HepG2 (cell line): ENCODE results near the gene PCSK6. TPM values are rescaled to one million over a fixed set of nuclear protein-coding genes. Genes with fewer than 3 reads are reported as not detected.

Experiments used
- ATAC-seq: fragments of 200-7000 bp; cut with Tn5 transposase; 3 replicates; pipeline ENCODE4 v1.9.1; 2020; ENCODE audit warnings: mild to moderate bottlenecking, moderate library complexity
- BruUV-seq: library from RNA; stranded (reverse); fragments of 400-500 nt; replicated peaks from 2 replicates; lab custom pipeline; 2021; lab: Mats Ljungman, UMichigan
- CTCF ChIA-PET: fragments of 300-600 bp; formaldehyde crosslinking; extraction: SDS; loops from one replicate; lab custom pipeline; 2021; ENCODE audit warnings: low total read pairs, inconsistent platforms, low intra/inter-chr PET ratio; lab: Yijun Ruan, JAX
- POLR2A ChIA-PET: fragments of 350-600 bp; sonication (Branson Sonifier 250); formaldehyde crosslinking; loops from one replicate; lab custom pipeline; 2020; ENCODE audit warnings: antibody characterized with exemption, inconsistent platforms; lab: Yijun Ruan, JAX
- DNase-seq: peaks from one replicate; pipeline ENCODE4 v3.0.0-alpha.2; 2015; ENCODE audit warnings: low spot score
- FAIRE-seq: peaks from 3 replicates; lab custom pipeline; 2011; peaks lifted over from hg19 to GRCh38; lab: Jason Lieb, UNC
- H2AFZ ChIP-seq: one replicate; pipeline ENCODE4 v1.6.1; 2011; ENCODE audit warnings: low read length, inconsistent platforms
- H3K27ac ChIP-seq: fragments of 300-600 bp; 3 replicates; pipeline ENCODE4 v1.8.0; 2011; ENCODE audit warnings: mixed run types, mild to moderate bottlenecking, mixed read lengths, low read length, inconsistent platforms; ENCODE audit not compliant: insufficient read depth; ENCODE audit errors: extremely low read length
- H3K27me3 ChIP-seq, 2 experiments: fragments of 200-600 bp in 1 of 2; 2 replicates in 1 of 2; 3 replicates in 1 of 2; pipeline versions ENCODE4 v1.6.0 to v1.8.0; 2011; ENCODE audit warnings: low read length in 2 of 2, mild to moderate bottlenecking in 2 of 2, moderate library complexity in 2 of 2, inconsistent platforms in 1 of 2; ENCODE audit not compliant: insufficient read depth in 2 of 2, control insufficient read depth in 1 of 2
- H3K36me3 ChIP-seq, 2 experiments: fragments of 200-600 bp in 1 of 2; replicated peaks in 1 of 2; 2 replicates in 1 of 2; 3 replicates in 1 of 2; pipeline versions ENCODE4 v1.5.1 to v1.8.0; 2011; ENCODE audit warnings: low read length in 2 of 2, inconsistent platforms in 1 of 2; ENCODE audit not compliant: insufficient read depth in 2 of 2, control insufficient read depth in 1 of 2
- H3K4me1 ChIP-seq: 2 replicates; pipeline ENCODE4 v1.5.1; 2012; ENCODE audit warnings: low read length, inconsistent platforms; ENCODE audit not compliant: insufficient read depth
- H3K4me2 ChIP-seq: 2 replicates; pipeline ENCODE4 v1.6.0; 2011; ENCODE audit warnings: low read depth, low read length, inconsistent platforms
- H3K4me3 ChIP-seq, 3 experiments: fragments of 200-600 bp in 1 of 3; sonication (generic), shearing (Covaris generic) in 1 of 3; replicated peaks in 1 of 3; 2 replicates each; pipeline ENCODE4 v1.5.1; 2011 to 2016; ENCODE audit warnings: low read length in 3 of 3, inconsistent platforms in 2 of 3, low read depth in 2 of 3, mild to moderate bottlenecking in 2 of 3, control low read depth in 1 of 3, mixed read lengths in 1 of 3; ENCODE audit not compliant: insufficient read depth in 1 of 3
- H3K79me2 ChIP-seq: one replicate; pipeline ENCODE4 v1.6.1; 2011; ENCODE audit warnings: low read length, inconsistent platforms; ENCODE audit not compliant: insufficient read depth
- H3K9ac ChIP-seq: 2 replicates; pipeline ENCODE4 v1.6.0; 2011; ENCODE audit warnings: mild to moderate bottlenecking, low read depth, low read length, inconsistent platforms; ENCODE audit not compliant: insufficient read depth
- H3K9me3 ChIP-seq: 2 replicates; pipeline ENCODE4 v1.5.1; 2012; ENCODE audit warnings: mild to moderate bottlenecking, low read length
- H4K20me1 ChIP-seq: 2 replicates; pipeline ENCODE4 v1.6.0; 2011; ENCODE audit warnings: inconsistent platforms, mild to moderate bottlenecking, low read length, moderate library complexity; ENCODE audit not compliant: insufficient read depth
- ATF4 ChIP-seq, 2 experiments: fragments of 450-650 bp in 1 of 2; sonication (generic) in 1 of 2; formaldehyde crosslinking; IDR thresholded peaks; 2 replicates each; pipeline versions ENCODE4 v1.5.0 to v1.8.0; 2020 to 2022; ENCODE audit warnings: mild to moderate bottlenecking in 1 of 2, missing genetic modification reagents in 1 of 2
- CEBPB ChIP-seq: IDR thresholded peaks from 2 replicates; pipeline ENCODE4 v1.6.1; 2011; ENCODE audit warnings: low read depth, low read length, improper control_type of control experiment, borderline replicate concordance
- CREB3 ChIP-seq: sonication (generic); formaldehyde crosslinking; IDR thresholded peaks from 2 replicates; pipeline ENCODE4 v1.5.0; 2020; ENCODE audit warnings: missing genetic modification reagents
- ESRRA ChIP-seq: sonication (generic); formaldehyde crosslinking; IDR thresholded peaks from 2 replicates; pipeline ENCODE4 v1.5.1; 2020; ENCODE audit warnings: mild to moderate bottlenecking, low read depth, missing genetic modification reagents
- KDM4B ChIP-seq: sonication (generic); formaldehyde crosslinking; IDR thresholded peaks from 2 replicates; pipeline ENCODE4 v1.4.0; 2020; ENCODE audit warnings: missing genetic modification reagents
- NKX3-1 ChIP-seq: sonication (generic); formaldehyde crosslinking; IDR thresholded peaks from 2 replicates; pipeline ENCODE4 v1.5.0; 2020; ENCODE audit warnings: missing genetic modification reagents
- RFXAP ChIP-seq: sonication (generic); formaldehyde crosslinking; IDR thresholded peaks from 2 replicates; pipeline ENCODE4 v1.4.0; 2020; ENCODE audit warnings: missing genetic modification reagents, borderline replicate concordance
- SMAD9 ChIP-seq: sonication (generic); formaldehyde crosslinking; IDR thresholded peaks from 2 replicates; pipeline ENCODE4 v1.5.1; 2020; ENCODE audit warnings: mild to moderate bottlenecking, missing genetic modification reagents
- SP4 ChIP-seq: sonication (generic); formaldehyde crosslinking; IDR thresholded peaks from 2 replicates; pipeline ENCODE4 v1.8.1; 2023; ENCODE audit warnings: mild to moderate bottlenecking, missing genetic modification reagents
- USF2 ChIP-seq, 2 experiments: sonication (generic) in 1 of 2; formaldehyde crosslinking in 1 of 2; IDR thresholded peaks; 2 replicates each; pipeline versions ENCODE4 v1.5.1 to v1.6.1; 2011 to 2020; ENCODE audit warnings: borderline replicate concordance in 1 of 2, low read depth in 1 of 2, low read length in 1 of 2, mild to moderate bottlenecking in 1 of 2, missing genetic modification reagents in 1 of 2, moderate library complexity in 1 of 2
- ZBED4 ChIP-seq: sonication (generic); formaldehyde crosslinking; IDR thresholded peaks from 2 replicates; pipeline ENCODE4 v1.4.0; 2020; ENCODE audit warnings: missing genetic modification reagents, borderline replicate concordance
- ZNF207 ChIP-seq: fragments of 450-650 bp; IDR thresholded peaks from 2 replicates; pipeline ENCODE4 v1.6.1; 2016; ENCODE audit warnings: antibody characterized with exemption, borderline replicate concordance
- ZNF256 ChIP-seq: sonication (generic); formaldehyde crosslinking; conservative IDR thresholded peaks from 2 replicates; pipeline ENCODE4 v1.4.0; 2020; ENCODE audit warnings: missing genetic modification reagents
- ZNF263 ChIP-seq: sonication (generic); formaldehyde crosslinking; IDR thresholded peaks from 2 replicates; pipeline ENCODE4 v1.4.0; 2020; ENCODE audit warnings: missing genetic modification reagents
- ZNF337 ChIP-seq: sonication (generic); formaldehyde crosslinking; IDR thresholded peaks from 2 replicates; pipeline ENCODE4 v1.5.1; 2020; ENCODE audit warnings: missing genetic modification reagents, low read depth, mild to moderate bottlenecking, borderline replicate concordance
- ZNF460 ChIP-seq: sonication (generic); formaldehyde crosslinking; IDR thresholded peaks from 2 replicates; pipeline ENCODE4 v1.5.1; 2020; ENCODE audit warnings: missing genetic modification reagents, mild to moderate bottlenecking, borderline replicate concordance
- ZNF552 ChIP-seq: sonication (generic); formaldehyde crosslinking; IDR thresholded peaks from 2 replicates; pipeline ENCODE4 v1.9.0; 2022; ENCODE audit warnings: missing genetic modification reagents, mild to moderate bottlenecking, borderline replicate concordance
- WGBS: methylation state at CpG from one replicate; pipeline ENCODE4 v1.1.6; 2017; ENCODE audit warnings: low lambda C conversion rate; 5-methylcytosine and 5-hydroxymethylcytosine counted together
- in situ Hi-C: cut with HindIII; loops from 2 replicates; pipeline ENCODE4 v1.10.0; 2017; ENCODE audit warnings: low pct_unique_long_range_greater_than_20kb; ENCODE audit not compliant: extremely low pct_ligation_motif_present
- intact Hi-C: fragments of 100-400 bp; cut with micrococcal nuclease; formaldehyde crosslinking; loops from one replicate; pipeline ENCODE4 v1.10.0; 2022; ENCODE audit not compliant: unreplicated experiment
- polyA plus RNA-seq, 8 experiments: library from polyadenylated mRNA; depleted of rRNA in 3 of 8; stranded (reverse) in 7 of 8; unstranded in 1 of 8; fragments of >200 nt; fragmentation: Illumina TruSeq in 4 of 8; extraction: Trizol in 4 of 8; gene quantifications; 2 replicates each; pipeline versions ENCODE4 v1.2.1 to v1.2.3, GENCODE V29; 2011 to 2016; ENCODE audit warnings: low read depth in 4 of 8, missing spikeins in 1 of 8, mixed read lengths in 1 of 8; ENCODE audit not compliant: insufficient read depth in 1 of 8
- total RNA-seq, 5 experiments: library from RNA; depleted of rRNA; stranded (reverse); fragments of >200 nt; fragmentation: Illumina TruSeq; extraction: Trizol; gene quantifications; 2 replicates each; pipeline ENCODE4 v1.2.3, GENCODE V29; 2016; ENCODE audit warnings: low read depth in 1 of 5

Gene PCSK6
- total and polyA plus RNA-seq, 2 of the 13 experiments (the other 11 are each of a cell fraction or from before 2014, with no cell fraction given), result 56.5 to 155 TPM

GRCh38 chr15:101374326-101374725 is 115.2 kb downstream of the PCSK6 start:
- no peak overlapping the region for H3K9ac ChIP-seq
- TF ChIP-seq ZNF337 (CRISPR knock-in tag) (no peak), CREB3 (CRISPR knock-in tag) (no peak), ZNF263 (CRISPR knock-in tag) (no peak), SMAD9 (CRISPR knock-in tag) (no peak), USF2 (IDR thresholded peaks at IDR 0.05; ENCODE audit: low read depth, low read length) (no peak), USF2 (CRISPR knock-in tag; IDR thresholded peaks at IDR 0.05; ENCODE audit: borderline replicate concordance) (no peak), SP4 (CRISPR knock-in tag) (no peak), RFXAP (CRISPR knock-in tag) (no peak), NKX3-1 (CRISPR knock-in tag) (no peak), ZNF552 (CRISPR knock-in tag) (no peak), ZNF460 (CRISPR knock-in tag) (no peak), CEBPB (no peak), ZBED4 (CRISPR knock-in tag) (no peak), ATF4 (CRISPR knock-in tag; IDR thresholded peaks at IDR 0.05) (no peak), ZNF207 (no peak), ZNF256 (CRISPR knock-in tag) (no peak), KDM4B (CRISPR knock-in tag) (no peak), ESRRA (no peak)
- in situ Hi-C loops, result no loop called here
- no peaks in the 10 kb centered on the region for H3K4me1 ChIP-seq
- DNase-seq, result no peak
- H3K9me3 ChIP-seq, result no peaks in the 10 kb centered on the region
- H3K27ac ChIP-seq, result no peak overlapping the region
- no peaks in the 10 kb centered on the region for H4K20me1 ChIP-seq
- H2AFZ ChIP-seq, result no peak overlapping the region
- peaks cover 14 to 28% of the 10 kb centered on the region in 2 experiments; a peak in 4 of 5 replicates for H3K36me3 ChIP-seq
- no peaks in the 10 kb centered on the region for H3K27me3 ChIP-seq
- H3K4me2 ChIP-seq, result no peak overlapping the region
- CTCF ChIA-PET, result no interaction called here
- FAIRE-seq, result no peak
- H3K4me3 ChIP-seq, result no peak overlapping the region
- BruUV-seq, result no TSS peak
- no peak for ATAC-seq
- intact Hi-C loops, result no loop called here
- H3K79me2 ChIP-seq, result no peaks in the 10 kb centered on the region
- WGBS, result 99% methylated on average over 6 of the region's 6 CpGs
- POLR2A ChIA-PET, result no interaction called here
